Pons (tissue), 1 donor: ENCODE results near the gene SULT1A1.
"Not testable (repeated sequence)": the region's sequence is repeated elsewhere in the genome, so short reads cannot be mapped to it uniquely, and the experiment has no call there.

Experiments
- DNase-seq: peaks from one replicate; pipeline ENCODE4 v3.0.0-alpha.2; 2016; ENCODE audit warnings: low spot score

The SULT1A1 gene

DNA sequence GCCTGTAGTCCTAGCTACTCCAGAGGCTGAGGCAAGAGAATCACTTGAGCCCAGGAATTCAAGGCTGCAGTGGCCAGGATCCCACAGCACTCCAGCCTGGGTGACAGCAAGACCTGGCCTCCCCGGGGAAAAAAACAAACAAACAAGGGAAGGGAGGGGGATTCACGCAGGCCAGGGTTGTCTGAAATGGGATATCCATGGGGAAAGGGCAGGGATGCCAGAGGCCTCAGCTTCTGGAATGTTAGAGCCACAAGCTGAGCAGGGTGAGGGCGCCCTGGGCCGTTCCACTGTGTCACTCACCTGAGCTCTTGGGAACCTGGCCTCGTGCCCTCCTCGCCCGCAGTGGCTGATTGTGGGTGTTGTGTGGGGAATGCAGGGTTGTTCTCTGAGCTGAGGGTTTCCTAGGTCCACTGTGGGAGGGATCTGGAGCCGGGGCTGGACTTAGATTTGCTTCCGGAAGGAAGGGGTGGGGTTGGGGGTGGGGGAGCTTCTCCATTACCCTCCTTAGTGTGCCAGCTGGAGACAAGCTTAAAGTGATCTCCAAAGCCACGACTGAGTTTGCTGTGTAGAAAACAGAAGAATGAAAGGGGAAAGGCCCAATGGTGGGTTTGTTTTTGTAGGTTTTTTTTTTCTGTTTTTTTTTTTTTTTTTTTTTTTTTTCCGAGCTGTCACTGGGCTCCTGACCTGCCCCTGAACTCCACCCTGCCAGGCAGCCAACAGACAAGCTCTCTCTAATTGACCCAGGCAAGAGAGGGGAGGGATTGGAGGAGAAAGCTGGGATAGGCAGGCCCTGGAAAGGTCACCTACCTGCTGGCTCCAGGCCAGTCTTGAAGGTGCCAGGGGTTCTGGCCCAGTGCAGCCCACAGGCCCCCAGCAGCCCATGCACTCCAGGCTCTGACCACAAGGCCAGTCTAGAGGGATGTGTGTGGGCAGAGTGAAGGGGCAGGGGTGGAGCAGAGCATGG lies at the start of gene SULT1A1:
Gene SULT1A1 (minus strand): TSS at position 414 of the 964 bp plus-strand sequence. CDS start 1,189 bp downstream, outside the sequence.
- no peak for DNase-seq

DNA sequence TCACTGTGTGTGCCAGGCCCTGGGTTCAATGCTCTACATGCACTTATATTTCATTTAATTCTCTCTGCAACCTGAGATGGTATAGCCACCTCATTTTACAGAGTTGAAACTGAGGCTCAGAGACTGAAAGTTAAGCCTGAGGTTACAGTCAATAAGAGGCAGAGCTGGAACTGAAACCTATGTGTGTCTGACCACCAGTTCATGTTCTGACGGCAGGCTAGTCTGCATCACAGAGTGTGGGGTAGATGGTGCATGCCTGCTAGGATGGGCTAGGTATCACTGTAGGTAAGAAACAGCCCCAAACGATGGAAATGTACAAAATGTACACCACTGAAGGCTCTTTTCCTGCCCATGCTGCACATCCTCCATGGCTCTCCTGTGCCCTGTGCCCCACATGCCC lies 30.1 kb upstream of the SULT1A1 start:
- not testable (repeated sequence) for DNase-seq

DNA sequence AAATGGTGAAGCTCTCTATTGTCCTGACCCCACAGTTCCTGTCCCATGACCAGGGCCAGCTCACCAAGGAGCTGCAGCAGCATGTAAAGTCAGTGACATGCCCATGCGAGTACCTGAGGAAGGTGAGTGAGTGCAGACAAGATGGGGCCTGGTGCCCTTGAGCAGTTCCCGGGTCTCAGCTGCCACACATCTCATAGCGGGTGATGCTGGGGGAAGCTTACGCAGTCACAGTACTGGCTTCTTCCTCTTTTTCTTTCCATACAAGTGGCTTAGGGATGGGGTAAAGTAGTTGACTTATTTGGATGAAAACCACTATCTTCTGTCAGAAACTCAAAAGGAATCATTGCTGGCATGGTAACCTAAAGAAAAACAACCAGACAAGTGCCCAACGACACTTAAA lies 28.5 kb upstream of the SULT1A1 start:
- DNase-seq = not testable (repeated sequence)

DNA sequence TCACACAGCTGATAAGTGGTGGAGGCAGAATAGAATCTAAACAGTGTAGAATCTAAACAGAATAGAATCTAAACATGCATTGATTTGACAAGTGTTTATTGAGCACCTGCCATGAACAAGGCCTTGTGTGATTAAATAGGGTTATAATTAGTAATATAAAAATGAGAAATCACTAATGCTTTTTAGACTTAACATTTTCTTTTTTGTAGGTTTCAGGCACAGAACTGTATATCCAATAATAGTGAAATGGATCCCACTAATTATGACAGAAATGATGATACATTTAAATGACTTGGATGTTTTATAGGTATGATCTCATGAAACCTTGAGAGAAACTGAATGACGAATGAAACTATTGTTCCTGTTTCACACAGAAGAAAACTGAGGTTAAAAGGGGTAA lies 27.9 kb upstream of the SULT1A1 start, which contains the start of gene NPIPB8:
Gene NPIPB8 (plus strand): TSS at position 301 of the 400 bp plus-strand sequence. CDS start 296 bp downstream, outside the sequence.
- not testable (repeated sequence) for DNase-seq

DNA sequence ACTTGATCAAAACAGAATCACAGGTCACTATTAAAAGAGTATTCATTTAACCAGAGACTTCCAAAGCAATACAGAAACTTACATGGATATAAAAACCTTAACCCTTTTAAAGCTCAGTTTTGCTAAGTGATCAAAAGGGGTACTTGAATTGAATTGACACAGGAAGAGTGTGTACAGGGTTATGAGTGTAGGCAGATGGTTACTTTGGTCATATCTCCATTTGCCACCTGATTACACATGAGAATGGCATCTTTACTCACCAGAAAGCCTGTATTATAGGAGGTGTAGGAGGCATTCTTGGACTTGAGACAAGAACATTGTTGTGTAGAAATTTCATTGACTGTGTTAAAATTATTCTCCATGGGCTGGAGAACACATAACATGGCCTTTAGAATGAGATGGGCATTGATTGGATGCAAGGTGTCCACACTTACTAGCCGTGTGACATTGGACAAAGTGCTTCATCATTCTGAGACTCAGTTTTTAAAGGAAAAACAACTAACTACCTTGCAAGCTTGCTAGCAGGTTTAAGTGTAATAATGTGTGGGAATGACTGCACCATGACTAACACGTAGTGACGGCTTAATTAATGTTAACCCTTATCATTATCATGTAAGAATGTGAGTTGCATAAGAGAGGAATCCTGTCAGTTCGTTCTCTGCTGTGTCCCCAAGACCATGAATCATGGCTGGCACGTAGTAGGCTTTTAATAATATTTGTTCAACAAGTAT lies 26.4 kb upstream of the SULT1A1 start:
- DNase-seq = not testable (repeated sequence)

DNA sequence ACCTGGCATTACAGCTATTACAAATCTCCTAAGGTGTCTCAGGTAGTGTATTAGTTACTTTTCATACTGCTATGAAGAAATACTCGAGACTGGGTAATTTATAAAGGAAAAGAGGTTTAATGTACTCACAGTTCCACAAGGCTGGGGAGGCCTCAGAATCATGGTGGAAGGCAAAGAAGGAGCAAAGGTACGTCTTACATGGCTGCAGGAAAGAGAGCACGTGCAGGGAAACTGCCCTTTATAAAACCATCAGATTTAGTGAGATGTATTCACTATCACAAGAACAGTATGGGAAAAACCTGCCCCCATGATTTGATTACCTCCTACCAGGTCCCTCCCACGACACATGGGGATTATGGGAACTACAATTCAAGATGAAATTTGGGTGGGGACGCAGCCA lies 21.1 kb upstream of the SULT1A1 start:
- DNase-seq = not testable (repeated sequence)

DNA sequence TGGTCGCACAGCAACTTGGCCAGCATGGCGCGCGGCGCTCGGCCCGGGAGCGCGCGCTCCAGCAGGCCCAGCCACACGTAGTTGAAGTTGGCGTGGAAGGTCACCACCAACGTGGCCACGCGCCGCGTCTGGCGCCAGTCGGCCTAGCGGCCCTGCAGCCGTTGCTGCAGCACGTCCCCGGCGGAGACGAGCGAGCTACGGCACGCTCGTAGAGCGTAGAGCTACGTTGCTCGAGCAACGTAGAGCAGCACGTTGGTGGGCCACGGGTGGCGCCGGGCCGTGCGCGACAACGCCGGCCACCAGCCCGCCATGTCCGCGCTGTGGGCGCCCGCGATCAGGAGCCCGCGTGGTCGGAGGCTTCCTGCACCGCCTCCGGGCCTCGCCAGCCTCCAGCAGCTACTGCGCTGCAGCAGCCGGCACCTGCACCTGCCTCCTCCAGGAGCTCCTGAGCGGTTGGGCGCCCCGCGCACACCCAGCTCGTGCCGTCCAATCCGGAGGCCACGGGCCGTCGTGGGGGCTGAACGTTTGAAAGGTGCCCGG lies 13.4 kb upstream of the SULT1A1 start:
- peak; percentile 18 for DNase-seq

DNA sequence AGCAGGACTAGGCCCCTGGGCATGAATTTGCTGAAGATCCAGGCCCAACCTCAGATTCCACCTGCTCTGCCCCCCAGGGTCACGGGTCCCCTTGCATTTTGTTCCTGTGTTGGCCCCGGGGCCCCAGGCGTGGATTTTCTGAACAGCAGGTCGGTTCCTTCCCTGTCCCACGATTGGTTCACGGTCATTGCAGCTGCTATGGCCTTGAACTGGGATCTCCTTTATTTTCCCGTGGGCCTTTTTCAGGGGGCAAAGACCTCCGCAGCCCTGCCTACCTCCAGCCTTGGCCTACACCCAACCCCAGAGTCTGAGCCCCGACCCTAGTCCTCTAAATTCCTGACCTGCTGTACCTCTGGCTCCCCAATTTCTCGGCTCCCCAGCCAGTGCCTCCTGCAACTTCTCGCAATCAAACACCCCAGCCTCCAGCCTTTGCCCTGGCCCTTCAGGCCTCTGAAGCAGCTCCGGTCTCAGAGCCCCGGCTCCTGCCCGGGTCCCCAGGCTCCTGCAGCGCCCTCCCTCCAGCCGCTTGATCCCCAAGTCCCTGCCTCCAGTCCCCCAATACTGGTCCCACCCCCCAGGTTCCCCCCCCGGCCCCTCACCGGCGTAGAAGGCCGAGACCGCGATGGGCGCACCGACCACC lies 12.8 kb upstream of the SULT1A1 start:
- DNase-seq = not testable (repeated sequence)

DNA sequence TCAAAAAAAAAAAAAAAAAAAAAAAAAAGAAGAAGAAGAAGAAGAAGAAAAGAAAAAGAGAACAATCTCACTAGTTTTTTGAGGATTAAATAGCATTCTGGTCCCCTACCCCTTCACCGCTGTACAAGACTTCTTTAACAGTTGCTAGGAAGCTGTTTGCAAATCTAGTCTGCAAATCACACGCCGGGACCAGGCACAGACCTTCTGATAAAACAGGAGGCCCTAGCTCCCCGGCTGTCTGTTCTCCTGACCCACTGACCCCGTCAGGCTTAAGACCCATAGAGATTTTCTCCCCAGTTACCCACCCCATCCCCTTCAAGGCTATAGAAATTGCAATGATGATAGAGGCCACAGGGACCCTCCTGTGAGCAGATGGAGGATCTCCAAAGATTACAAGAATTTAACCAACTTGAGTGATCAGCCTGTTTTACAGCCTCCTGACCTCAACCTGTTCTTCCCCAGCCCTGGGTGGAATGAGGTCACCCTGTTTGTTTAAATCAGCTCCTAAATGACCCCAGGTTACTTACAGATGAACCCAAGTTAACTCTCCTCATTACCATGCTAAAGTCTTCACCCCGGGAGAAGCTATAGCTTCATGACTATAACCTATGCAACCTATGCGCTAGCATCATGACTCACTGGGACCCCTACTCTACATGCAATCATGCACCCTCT lies 11.8 kb upstream of the SULT1A1 start:
- no peak for DNase-seq

DNA sequence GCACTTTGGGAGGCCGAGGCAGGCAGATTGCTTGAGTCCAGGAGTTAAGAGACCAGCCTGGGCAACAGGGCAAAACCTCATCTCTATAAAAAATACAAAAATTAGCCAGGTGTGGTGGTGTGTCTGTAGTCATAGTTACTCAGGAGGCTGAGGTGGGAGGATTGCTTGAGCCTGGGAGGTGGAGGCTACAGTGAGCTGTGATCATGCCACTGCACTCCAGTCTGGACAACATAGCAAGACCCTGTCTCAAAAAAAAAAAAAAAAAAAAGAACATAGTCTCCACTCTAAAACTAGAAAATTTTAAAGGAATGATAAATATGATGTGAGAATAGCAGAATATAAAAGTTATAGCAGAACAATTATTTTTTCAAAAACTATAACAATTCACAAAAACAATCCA lies 10.5 kb upstream of the SULT1A1 start:
- not testable (repeated sequence) for DNase-seq

DNA sequence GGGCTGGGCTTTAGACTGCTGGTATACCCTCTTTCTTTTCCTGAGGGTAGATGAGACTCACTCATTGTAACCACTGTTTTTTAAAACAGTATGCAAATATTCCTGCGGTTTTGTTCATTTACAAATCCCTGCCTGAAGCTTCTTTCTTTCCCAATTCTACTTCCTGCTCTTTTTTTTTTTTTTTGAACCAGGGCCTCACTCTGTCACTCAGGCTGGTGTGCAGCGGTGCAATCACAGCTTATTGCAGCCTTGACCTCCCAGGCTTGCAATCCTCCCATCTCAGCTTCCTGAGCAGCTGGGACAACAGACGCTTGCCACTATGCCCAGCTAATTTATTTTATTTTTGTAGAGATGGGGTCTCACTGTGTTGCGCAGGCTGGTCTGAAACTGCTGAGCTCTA lies 8.0 kb upstream of the SULT1A1 start:
- DNase-seq = no peak

DNA sequence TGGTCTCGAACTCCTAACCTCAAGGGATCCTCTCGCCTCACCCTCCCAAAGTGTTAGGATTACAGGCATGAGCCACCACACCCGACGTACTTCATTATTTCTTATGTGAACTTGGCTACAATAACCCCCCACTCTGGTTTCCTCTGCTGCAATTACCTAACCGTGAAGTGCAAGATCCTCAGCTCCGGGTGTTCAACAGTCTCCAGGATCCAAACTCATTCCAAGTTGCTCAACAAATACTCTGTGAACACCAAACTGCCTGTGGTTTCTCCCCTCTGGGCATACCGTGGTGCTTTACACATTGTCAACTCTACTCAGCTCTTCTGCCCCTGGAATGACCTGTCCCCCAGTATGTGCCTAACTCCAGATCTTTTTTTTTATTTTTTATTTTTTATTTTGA lies 6.8 kb upstream of the SULT1A1 start:
- no peak for DNase-seq

DNA sequence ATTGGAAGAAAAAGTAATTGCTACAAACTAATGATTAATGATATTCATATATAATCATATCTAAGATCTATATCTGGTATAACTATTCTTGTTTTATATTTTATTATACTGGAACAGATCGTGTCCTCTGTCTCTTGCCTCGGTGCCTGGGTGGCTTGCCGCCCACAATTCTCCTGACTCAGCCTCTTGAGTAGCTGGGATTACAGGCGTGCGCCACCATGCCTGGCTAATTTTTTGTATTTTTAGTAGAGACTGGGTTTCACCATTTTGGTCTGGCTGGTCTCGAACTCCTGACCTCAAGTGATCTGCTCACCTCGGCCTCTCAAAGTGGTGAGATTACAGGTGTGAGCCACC lies 6.4 kb upstream of the SULT1A1 start:
- not testable (repeated sequence) for DNase-seq

DNA sequence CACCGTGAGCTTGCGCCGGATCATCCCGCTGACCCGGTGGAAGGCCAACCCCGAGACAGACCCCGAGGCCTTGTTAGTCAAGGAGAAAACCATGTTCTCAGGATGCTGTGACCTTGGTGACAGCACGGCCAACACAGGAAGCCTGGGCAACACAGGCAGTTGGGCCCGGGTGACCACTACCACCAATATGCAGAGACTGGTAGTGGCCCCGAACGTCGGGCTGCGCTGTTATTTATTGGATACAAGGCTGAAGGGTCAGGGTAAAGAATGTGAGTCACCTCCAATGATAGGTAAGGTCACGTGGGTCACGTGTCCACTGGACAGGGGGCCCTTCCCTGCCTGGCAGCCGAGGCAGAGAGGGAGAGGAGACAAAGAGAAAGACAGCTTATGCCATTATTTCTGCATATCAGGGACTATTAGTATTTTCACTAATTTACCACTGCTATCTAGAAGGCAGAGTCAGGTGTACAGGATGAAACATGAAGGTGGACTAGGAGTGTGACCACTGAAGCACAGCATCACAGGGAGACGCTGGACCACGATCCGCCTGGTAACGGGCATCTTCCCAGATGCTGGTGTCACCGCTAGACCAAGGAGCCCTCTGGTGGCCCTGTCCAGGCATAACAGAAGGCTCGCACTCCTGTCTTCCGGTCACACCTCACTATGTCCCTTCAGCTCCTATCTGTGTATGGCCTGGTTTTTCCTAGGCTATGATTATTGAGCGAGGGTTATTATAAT lies 5.8 kb upstream of the SULT1A1 start:
- peak; percentile 25 for DNase-seq

DNA sequence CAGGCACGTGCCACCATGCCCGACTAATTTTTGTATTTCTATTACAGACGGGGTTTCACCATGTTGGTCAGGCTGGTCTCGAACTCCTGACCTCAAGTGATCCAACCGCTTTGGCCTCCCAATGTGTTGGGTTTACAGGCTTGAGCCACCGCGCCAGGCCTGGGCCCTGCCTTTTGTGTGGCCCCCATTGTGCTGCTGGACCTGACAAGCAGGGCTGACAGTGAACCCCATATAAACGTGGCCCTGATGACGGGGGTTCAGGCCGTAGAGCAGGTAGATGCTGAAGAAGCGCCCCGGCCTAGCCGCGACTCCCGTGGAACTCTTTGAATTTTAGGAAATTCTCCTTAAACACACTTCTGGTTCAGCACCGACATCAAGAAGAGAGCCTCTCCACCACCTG lies 4.7 kb upstream of the SULT1A1 start:
- DNase-seq = not testable (repeated sequence)

DNA sequence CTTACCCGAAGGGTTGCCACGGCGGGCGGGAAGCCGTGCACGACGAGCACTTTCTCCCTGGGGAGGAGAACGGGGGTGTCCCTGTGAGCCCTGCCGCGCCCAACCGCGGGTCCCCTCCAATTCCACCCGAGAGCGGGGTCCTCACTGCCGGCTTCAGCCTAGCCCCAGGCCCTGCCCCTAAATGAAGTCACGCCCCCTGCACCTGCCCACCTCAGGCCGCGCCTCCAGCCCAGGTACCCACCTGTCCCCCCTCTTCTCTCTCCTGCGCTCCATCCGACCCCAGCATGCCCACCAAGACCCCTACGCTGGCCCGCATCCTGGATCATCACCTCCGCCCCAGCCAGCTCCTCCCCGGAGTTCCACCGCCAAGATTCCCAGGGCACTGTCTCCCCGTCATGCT lies 4.1 kb upstream of the SULT1A1 start:
- not testable (repeated sequence) for DNase-seq

DNA sequence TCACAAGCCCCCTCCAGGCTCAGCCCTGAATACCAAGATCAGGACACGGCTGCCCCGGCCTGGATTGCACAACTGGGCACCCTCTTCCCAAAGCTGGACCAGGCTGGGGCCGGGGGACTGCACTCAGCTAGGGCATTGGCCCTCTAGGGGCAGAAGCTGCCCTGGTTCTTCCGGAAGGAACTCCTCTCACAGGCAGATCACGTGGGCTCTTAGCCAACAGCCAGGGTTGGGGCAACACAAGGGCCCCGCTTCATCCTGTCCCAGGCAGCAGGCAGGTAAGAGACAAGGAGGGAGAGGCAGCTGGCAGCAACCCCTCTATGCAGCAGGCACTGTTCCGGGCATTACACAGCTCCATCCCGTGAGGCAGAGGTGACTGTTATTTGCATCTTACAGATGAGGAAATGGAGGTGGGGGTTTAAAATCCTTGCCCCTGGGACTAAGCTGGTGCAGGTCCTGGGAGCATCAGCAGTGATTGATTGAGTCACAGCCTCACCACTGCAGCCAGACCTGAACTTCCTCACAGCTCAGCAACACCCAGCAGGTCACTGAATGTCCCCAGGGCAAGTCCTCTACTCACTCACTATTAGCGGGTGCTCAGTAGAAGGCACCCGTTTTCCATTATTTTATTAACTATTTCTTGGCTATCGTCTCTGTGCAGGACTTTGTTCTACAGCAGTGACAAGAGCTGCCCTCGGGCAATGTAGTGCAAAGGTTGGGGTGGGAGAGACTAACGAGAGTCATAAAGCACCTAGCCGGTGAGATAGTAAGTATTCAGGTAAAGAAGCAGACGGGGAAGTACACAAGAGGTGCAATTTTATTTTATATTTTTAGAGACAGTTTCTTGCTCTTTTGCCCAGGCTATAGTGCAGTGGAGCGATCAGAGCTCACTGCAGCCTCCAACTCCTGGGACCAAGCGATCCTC lies 2.8 kb upstream of the SULT1A1 start:
- DNase-seq = not testable (repeated sequence)

DNA sequence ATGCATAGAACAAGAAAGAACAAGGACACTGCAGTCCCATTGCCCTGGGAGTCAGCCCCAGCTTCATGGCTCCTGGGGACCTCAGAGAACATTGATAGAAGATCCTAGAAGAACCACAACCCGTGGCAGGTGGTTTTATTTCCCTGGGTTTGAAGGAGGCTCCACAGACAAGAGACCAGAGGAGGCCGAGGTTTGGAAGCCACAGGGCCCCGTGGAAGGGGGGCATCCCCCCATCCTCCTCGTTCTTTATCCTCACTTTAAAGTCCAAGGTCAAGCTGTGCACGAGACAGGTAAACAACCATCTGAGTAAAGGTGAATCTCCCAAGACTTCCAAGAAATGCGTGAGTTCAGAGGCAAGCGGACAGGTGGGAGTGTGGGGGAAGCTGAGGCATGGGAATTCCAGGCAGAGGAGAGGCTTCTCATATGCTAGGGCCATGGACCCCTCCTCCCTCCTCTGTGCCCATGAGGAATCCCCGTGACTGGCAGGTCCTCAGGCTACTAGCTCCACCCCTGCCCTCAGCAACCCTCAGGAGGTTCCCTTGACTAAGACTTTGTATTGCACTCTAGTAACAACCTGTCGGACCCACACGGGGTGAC lies 849 bp upstream of the SULT1A1 start:
- no peak for DNase-seq
